HG03432 (cell line): ENCODE results near the gene LRMDA.
A peak's percentile ranks its signal among the peaks of the same experiment; 100 is the strongest.

ENCODE experiments used
- ATAC-seq: cut with Tn5 transposase; IDR thresholded peaks from one replicate; pipeline ENCODE4 v1.9.1; 2021; ENCODE audit warnings: mild to moderate bottlenecking, moderate library complexity; ENCODE audit not compliant: unreplicated experiment

Gene LRMDA

DNA sequence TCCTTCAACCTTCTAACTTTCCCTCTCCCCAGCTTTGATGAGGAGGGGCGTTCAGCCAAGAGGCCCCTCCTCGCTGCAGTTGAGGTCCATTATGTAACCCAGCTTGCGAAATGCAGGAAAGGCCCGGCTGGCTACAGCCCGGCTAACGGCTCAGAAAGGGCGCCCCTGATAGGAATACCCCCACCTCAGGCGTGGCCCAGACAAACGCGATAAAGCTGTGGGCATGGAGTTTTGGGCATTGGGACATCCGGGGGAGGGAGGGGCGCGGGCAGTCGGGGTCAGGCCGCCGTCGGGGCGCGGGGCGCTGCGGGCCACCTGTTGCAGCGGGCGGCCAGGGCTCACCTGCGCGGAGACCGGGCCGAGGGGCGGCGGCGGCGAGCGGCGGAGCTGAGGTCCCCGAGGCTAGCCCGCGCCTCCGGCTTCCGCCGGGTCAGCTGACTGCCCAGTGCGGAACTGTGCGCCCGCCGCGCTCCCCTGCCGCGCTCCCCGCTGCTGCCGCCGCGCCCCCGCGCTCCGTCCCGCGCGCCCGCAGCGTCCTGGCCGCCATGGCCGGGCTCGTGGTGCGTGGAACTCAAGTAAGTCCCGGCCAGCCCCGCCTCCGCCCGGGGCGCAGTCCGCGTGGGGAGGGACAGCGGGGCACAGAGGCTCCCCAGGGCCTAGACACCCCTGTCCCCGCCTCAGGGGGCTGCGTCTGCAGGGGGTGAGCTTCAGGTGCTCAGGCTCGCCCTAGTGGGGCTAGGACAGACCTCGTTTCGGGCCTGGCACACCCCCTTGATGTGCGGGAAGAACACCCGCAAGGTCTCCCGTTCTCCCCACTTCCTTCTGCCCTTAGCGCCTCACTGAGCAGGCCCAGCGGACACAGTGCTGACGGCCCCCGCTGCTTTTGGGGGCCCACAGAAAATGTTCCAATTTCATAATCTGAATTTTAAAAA, at the start of gene LRMDA:
TSS of gene LRMDA (plus strand) at position 445 of the 932 bp plus-strand sequence.
- ATAC-seq = peak; percentile 51

DNA sequence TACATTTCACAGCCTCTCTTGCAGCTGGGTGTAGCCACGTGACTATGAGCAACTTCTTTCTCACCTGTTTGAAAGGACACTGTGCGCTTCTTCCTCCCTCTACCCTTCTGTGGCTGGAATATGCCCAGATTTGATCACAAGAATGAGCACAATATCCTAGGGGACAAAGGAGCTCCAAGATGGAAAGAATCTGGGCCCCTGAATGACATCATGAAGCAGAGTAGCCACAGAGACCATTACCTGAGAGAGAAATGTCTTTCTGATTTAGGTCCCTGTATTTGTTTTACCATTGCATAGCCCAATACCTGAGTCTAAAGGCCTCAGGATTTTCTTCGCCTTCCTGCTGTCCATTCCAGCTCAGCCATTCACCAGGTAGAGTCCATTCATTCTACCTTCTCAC, 45.3 kb upstream of the LRMDA start:
- no peak for ATAC-seq

DNA sequence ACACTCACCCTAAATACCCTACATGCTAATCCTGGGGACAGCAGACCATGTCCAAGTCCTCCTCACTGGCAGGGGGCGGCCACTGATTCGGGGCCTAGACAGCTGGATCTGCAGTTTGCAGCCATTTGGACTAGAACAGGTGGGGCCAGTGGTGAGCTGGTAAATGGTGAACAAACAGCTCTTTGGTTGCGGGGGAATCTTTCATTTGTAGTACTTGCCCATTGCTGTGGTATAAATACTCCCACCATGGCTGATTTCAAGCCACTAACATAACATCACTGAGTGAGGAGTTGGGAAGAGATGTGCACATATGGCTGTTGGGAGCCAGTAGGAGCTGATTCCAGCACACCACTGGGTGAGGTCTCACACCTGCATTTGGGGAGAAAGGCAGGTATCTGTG, 43.3 kb upstream of the LRMDA start:
- no peak for ATAC-seq

DNA sequence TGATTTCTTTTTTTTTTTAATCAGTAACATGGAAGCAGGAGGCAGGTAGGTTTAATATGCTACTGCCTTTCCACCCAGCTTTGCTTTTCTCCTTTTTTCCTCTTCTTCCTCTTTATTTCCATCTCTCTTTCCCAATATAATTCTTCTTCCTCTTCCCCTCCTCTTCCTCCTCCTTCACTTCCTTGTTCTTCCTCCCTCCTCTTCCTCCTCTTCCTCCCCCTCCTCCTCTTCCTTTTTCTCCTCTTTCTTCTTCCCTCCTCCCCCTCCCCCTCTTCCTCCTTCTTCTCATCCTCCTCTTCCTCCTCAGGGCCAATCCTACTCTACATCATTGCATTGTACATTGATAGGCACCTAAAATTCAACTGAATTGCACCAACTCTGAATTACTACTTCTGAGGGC, 41.2 kb upstream of the LRMDA start:
- no peak for ATAC-seq

DNA sequence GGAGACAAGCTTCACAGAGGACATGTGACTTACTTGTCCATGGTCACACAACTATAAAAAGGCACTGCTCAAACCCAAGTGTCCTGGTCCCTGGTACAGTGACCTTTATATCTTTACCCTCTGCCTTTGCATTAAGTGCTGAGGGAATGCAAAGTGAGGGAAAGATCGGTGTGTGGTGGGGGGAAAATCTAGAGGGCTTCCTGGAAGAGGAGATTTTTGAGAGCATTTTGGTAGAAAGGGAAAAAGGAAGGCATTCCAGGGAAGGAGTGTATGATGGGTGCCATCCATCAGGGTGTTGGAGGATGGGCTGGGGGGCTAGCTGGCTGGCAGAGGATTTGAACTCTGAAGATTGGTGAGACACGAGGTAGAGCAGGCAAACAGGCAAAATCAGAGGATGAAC, 39.2 kb upstream of the LRMDA start:
- ATAC-seq = no peak

DNA sequence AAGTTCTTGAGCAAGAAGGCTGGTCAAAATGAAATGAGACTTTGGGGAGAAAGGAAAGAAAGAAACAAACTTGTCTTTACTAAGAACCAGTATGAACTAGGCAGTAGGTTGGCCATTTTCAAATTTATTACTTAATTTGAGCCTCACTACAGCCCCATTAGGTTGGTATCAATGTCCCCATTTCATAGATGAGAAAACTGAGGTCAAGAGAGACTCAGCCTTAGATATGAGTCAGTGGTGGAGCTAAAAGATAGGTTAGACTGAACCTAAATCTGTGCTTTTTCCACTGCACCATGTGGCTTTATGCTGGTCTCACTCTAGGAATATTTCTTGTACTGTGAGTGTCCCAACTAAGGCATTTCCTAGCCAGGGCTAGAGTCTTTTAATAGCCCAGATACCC, 38.7 kb upstream of the LRMDA start:
- no peak for ATAC-seq

DNA sequence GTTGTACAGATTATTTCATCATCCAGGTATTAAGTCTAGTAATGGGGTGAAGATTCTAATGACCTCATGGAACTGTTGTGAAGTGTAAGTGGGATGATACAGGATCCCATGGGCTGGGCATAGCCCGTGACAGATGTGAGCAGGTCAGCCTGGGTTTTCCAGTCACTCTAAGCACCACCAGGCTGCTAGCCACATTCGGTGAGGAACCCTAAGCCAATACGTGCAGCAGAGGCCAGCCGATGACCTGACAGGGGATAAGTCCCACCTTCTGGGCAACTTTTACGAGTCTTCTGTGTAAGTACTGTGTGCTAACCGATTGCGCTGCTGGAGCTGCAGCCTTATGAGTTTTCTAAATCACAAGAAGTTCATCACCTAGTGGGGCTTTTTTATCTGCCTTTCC, 37.2 kb upstream of the LRMDA start:
- no peak for ATAC-seq

DNA sequence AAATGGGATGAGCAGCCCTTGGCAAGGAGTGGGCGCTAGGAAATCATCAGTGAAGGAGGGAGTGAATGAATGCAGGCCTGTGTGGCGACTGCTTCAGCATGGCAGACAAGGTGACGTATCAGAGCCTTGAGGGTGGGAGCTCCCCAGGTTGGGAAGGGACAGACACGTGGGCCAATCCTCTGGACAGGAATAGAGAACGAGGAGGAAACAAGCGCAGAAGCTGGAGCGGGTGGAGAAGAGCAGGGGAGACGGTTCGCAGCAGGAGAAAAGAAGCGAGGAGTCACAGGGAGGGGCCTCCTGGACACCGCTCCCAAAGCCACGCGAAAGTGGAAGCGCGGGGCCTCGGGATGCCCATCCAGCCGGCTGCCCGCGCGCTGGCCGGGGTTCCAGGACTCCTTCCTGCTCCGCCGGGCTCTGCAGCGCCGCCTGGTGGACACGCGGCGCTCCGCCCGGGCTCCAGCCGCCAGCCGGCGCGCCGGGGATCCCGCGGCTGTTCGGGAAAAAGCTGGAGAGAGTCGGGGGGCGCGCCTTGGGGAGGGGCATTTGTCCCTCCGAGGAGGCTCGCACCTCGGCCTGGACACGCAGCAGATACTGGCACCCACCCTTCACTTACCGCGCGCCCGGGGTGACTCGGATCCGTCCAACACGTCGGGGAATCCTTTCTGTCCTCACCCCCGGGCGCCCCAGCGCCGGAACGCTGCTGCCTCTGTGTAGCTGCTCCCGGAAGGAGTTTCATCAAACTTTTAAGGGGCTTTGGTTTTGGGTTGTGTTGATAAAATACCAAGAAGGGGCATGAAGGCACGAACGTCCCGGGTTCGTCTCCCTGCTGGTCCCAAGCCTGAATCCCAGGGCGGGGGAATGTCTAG, 36.1 kb upstream of the LRMDA start:
- ATAC-seq = no peak

DNA sequence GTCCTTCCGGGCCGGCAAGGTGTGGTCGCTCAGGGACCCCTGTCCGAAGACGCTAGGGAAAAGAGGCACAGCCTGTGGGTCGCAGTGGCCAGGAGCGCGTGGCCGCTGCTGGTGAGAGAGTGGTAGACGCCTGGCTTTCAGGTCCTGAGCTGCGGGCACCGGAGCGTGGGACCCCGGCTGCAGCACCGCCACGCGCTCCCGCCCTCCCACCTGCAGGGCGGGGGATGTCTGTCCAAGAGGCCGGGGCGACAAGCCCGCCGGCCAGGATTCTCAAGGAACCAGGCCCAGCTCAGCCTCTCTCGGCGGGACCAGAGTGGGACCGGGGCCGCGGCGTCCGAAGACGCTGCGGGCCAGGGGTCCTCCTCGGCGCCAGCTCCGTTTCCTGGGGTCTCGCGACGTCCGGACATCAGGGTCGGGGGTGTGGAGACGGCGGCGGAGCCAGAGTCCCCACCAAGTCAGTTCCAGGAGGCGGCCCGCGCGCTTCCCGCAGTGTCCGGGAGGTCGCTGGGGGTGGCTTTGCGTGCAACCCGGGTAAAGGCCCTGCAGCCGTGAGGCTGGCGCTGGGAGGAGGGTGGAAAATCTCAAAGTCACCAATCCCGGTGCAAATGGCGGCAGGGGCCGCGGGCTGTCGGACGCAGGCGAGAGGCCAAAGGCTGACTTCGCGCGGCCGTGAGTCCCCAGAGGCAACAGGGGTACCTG, 35.3 kb upstream of the LRMDA start:
- no peak for ATAC-seq

DNA sequence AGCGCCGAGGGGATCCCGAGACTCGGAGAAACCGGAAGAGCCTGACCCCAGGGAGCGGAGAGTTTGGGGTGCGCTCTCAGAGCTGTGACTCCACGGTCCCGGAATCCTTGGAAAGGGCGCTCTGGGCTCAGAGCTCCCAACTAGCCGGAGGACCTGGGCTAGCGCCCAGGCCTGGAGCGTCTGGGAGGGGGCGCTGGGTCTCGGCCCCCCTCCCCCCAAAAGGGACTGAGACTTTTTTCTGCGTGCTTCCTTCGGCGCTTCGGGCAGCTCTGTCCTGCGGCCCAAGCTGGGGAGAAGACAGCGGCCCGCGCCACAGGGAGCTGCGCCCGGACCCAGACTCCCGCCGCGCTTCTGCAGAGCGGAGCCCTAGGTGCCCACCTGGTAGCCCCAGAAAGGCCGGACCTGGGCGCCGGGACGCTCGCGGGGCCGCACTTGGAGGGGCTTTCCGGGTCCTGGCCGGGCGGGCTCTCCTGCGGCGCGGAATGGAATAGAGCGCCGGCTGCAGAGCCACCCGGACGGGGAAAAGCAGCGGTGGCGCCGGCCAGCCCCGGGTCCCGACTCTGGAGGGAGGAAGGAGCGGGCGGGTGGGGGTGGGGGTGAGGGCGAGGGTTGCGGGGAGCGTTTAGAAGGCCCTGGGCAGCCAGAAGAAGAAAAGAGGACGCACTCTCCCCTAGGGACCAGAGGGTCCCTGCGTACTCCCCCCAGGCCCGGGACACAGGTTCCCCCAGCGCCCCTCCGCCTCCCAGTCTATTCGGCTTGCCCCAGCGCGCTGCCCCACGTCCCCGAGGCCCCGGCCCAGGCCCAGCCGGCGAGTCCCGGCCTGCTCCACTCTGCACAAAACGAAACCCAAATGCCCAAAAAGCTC, 34.6 kb upstream of the LRMDA start:
- no peak for ATAC-seq

DNA sequence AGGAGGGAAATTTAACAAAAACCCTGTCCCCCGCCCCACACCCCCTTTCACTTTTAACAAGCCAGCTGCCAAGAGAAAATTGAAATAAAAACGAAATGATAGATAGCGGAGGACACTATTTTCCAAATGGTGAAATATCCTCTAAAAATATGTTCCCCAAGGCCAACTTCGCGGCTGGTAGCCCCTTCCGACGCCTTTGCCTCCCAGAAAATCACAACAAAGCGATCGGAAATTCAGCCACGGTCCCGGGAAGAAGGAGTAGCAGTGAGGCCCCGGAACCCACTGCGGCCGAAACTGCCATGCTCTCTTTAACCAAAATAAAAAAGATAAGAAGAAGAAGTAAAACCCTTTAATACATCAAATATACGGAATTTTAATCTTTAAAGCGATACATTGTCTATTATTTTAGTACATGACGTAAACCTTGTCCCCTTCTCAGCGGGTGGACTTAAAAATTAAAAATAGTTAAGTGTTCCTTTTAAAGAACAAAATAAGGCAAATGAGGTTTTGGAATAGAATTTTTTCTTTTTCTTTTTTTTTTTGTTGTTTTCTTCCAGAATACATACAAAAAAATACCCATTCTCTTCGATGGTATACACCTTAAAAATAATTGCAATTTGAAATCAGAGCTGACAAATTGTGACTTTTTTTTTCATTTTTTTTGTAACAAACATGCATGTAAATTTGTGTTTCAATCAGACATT, 33.8 kb upstream of the LRMDA start:
- ATAC-seq = no peak

DNA sequence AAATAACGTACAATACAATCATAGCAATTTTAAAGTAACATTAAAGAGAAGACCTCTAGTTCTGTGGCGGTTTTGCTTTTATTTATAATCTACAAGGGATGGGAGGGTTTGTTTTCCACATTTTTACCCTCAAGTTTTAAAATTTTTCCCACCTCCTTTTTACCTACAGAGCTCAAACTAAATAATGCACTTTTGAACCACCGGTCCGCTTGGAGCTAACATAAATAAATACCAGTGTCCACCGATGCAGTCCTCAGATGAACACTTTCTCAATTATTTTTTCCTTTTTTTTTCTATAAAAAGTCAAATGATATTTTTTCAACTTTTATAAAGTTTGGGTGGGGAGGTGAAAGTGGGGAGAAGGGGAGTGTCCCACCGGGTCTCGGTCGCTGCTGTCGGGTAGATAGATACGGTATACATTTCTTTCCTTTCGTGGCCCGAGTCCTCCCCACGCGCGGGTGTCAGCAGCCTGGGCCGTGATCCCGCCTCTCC, 33.2 kb upstream of the LRMDA start:
- ATAC-seq = no peak

DNA sequence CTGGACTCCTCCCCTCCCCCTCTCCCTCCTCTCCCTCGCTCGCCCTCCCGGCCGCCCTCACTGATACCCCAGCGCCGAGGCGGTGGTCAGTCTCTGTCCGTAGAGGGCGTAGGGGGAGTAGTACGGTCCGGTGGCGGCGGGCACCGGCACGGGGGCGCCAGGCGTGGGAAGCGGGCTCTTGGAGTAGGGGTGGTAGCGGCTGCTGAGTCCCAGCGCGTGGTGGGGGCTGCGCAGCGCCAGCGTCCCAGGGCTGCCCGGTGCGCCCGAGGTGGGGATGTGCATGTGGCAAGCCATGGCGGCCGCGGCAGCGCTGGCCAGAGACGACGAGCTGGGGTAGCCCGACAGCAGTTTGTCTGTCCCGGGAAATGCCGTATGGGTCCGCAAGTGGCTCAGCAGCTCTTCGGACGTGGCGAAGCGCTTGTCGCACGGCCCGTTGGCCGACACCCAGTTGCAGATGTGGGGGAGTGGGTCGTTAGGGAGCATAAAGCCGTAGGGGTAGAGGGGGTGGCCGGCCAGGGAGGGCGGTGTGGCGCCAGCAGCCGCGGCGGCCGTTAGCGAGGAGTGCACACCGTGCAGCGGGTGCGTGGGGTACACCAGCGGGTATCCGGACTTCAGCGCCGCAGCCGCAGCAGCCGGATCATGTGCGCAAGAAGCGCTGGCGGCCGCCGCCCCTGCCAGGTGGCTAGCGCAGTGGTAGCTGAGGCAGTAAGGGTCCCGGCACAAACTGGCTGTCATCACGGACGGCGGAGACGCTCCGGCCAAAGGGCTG, 32.5 kb upstream of the LRMDA start:
- ATAC-seq = no peak

DNA sequence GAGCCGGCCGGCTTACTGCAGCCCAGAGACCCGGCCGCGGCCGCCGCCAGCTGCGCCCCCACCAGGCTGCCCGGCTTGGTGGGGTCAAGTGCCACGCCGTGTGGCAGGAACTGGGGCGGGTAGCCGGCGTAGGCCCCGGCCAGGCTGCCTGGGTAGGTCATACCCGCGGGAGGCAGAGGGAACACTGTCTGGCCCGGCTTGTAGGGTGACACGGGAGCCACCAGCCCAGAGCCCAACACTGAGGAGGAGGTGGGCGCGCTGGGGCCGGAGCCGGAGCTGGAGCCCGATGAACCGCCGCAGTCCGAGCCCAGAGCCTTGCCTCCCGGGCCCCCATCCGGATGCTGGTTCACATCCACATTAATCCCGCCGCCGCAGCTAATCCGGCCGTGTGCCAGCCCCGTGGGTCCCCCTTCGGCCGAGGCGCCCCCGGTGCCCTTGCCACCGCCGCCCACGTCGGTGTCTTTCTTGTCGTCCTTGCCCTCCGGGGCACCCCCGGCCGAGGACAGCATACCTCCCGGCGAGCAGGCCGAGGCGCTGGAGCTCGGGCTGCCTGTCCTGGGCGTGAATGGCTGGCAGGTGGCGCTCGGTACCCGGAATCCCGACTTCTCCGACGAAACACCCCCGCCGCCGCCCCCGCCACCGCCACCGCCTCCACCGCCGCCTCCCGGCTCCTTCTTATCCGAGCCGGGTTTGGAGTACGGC, 31.8 kb upstream of the LRMDA start:
- ATAC-seq = peak; percentile 23

DNA sequence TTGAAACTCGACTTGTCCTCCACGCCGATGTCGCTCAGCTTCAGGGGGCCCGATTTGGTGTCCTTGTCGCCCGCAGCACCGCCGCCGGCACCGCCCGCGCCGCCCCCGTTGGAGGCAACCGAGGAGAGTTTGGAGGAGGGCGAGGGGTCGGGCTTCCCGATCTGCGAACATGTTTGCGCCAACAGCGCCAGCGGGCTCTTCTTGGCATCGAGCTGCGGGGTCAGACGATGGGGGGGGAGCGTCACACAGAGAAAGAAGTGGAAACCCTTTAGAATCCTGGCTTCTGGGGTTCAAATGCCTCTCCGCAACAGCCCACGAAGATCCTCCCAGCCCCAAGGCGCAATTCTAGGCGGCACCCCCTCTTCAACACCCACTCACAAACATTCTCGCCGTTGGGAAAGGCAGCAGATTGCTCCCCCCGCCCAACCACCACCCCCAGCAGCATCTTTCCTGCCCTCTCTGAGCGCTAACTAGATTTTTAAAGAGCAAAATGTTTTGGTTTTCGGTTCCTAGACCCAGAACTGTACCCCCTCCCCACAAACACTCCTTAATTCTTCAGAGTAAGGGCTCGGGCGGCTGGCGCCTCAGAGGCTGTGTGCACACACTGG, 31.2 kb upstream of the LRMDA start:
- ATAC-seq = no peak

DNA sequence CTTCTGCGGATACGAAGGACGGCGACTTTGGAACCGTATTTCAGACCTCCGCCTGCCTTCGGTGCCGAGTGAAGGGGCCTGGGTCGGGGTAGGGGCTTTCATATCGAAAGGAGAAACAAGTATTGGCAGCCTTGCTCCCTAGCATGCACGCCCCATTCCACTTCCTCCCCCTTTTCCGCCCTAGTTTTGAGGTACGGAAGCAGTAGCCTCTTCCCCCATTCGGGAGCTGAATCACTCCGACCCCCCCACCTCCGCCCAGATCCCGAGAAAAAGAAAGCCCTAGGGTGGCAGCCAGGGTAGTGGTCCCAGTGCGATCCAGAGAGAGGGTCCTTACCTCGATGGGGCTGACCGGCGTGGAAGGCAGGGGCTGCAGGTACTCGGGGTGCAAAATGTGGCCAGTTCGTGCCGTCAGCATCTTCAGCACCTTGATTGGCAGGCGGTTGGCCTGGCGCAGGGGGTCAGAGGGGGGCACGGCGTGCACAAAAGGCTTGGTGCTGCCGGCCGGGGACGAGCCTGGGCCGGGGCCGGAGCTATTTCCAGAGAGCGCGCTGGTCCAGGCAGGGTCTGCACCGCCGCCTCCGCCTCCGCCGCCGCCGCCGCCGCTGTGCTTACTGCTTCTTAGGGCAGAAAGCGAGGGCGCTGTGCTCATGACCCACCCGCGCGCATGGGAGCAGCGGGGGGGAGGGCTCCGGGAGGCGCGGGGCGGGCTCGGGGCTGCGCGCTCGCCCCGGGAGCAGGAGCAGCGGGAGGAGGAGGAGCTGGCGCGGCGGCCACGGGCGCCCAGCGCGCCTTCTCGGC, 30.5 kb upstream of the LRMDA start:
- peak; percentile 30 for ATAC-seq
